ENCODE data around the gene C1D. TPM values are rescaled to one million over a fixed set of nuclear protein-coding genes. Genes with fewer than 3 reads are reported as not detected.

The C1D gene
- total and polyA plus RNA-seq, 2 donors from 2014 or later, result 23.0 to 34.2 TPM

- Histone ChIP-seq H3K27me3 (ENCODE audit: control insufficient read depth, insufficient read depth, low read length) (no peaks in the 10 kb centered on the region), H3K27ac (ENCODE audit: low read depth in 2 of 2, low read length in 2 of 2) (no peak overlapping the region), H3K4me3 (ENCODE audit: low read length in 3 of 3) (no peak overlapping the region), H3K9me3 (ENCODE audit: control insufficient read depth in 2 of 3, insufficient read depth in 1 of 3, low read length in 3 of 3) (no peaks in the 10 kb centered on the region), H3K36me3 (ENCODE audit: control insufficient read depth in 2 of 3, insufficient read depth in 3 of 3, low read length in 3 of 3) (no peaks in the 10 kb centered on the region), H3K4me1 (ENCODE audit: control insufficient read depth in 2 of 3, insufficient read depth in 2 of 3, low read depth in 1 of 3, low read length in 3 of 3) (no peaks in the 10 kb centered on the region), H3K9ac (ENCODE audit: low read length in 3 of 3) (no peak overlapping the region)
- FAIRE-seq (no peak), DNase-seq (peak in 2 of 5 donors; percentile 25 to 47)
- TF ChIP-seq CTCF (IDR thresholded peaks at IDR 0.05; ENCODE audit: borderline replicate concordance, extremely low read depth, insufficient read depth), result no peak
- intact Hi-C loops (cut with DNase I), result no loop called here
These were observed 28.7 kb upstream of the C1D start for GRCh38 chr2:68091439-68092034.

DNA sequence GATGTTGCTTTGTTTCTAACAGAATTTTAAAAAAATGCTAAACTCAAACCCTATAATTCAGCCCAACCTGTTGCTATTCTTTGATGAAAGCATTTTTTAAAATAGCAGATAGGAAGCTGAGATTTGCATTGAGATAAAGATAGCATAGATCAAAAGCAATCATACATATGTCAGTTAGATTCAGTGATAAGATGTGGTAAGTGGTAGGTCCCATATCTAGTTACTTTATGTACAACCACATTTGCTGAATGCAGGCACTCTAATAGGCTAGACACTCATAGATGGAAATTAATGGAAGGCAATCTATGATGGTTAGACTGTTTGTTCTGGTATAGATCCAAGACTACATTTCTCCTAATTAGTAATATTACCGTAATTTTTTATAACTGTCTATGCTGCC lies 27.2 kb upstream of the C1D start:
- Histone ChIP-seq H3K4me3 (ENCODE audit: low read length in 3 of 3) (no peak overlapping the region), H3K36me3 (ENCODE audit: control insufficient read depth in 2 of 3, insufficient read depth in 3 of 3, low read length in 3 of 3) (no peaks in the 10 kb centered on the region), H3K27ac (ENCODE audit: low read depth in 2 of 2, low read length in 2 of 2) (no peak overlapping the region), H3K9ac (ENCODE audit: low read length in 3 of 3) (no peak overlapping the region), H3K9me3 (ENCODE audit: control insufficient read depth in 2 of 3, insufficient read depth in 1 of 3, low read length in 3 of 3) (no peaks in the 10 kb centered on the region), H3K27me3 (ENCODE audit: control insufficient read depth, insufficient read depth, low read length) (no peaks in the 10 kb centered on the region), H3K4me1 (ENCODE audit: control insufficient read depth in 2 of 3, insufficient read depth in 2 of 3, low read depth in 1 of 3, low read length in 3 of 3) (no peaks in the 10 kb centered on the region)
- no peak for FAIRE-seq
- DNase-seq, result no peak
- TF ChIP-seq CTCF (IDR thresholded peaks at IDR 0.05; ENCODE audit: borderline replicate concordance, extremely low read depth, insufficient read depth), result no peak
- intact Hi-C loops (cut with DNase I), result no loop called here

DNA sequence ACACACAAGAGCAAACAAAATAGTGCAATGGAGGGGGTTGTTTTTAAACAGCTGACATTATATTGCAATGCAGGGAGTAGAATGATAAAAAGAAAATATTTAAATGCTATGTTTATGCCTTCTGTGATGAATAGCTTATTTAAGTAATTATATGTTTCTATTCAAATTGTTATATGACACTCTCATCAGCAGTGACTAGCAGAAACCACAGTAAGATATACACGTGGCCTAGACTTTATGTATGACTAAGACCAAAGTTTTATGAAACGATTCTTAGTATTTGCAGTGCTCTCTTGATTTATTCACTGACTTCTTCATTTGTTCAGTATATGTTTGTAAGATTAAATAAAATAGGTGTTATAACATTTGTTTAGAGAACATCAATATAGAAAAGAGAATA lies 26.1 kb upstream of the C1D start:
- TF ChIP-seq CTCF (IDR thresholded peaks at IDR 0.05; ENCODE audit: borderline replicate concordance, extremely low read depth, insufficient read depth), result no peak
- FAIRE-seq (no peak), DNase-seq (no peak)
- H3K9me3 ChIP-seq (ENCODE audit: control insufficient read depth in 2 of 3, insufficient read depth in 1 of 3, low read length in 3 of 3), result no peaks in the 10 kb centered on the region
- H3K27ac ChIP-seq (ENCODE audit: low read depth in 2 of 2, low read length in 2 of 2), result no peak overlapping the region
- no peak overlapping the region for H3K9ac ChIP-seq (ENCODE audit: low read length in 3 of 3)
- no peaks in the 10 kb centered on the region for H3K27me3 ChIP-seq (ENCODE audit: control insufficient read depth, insufficient read depth, low read length)
- H3K36me3 ChIP-seq (ENCODE audit: control insufficient read depth in 2 of 3, insufficient read depth in 3 of 3, low read length in 3 of 3), result no peaks in the 10 kb centered on the region
- H3K4me3 ChIP-seq (ENCODE audit: low read length in 3 of 3), result no peak overlapping the region
- intact Hi-C loops (cut with DNase I), result no loop called here
- H3K4me1 ChIP-seq (ENCODE audit: control insufficient read depth in 2 of 3, insufficient read depth in 2 of 3, low read depth in 1 of 3, low read length in 3 of 3), result no peaks in the 10 kb centered on the region

GRCh38 chr2:68086166-68086565 lies 23.4 kb upstream of the C1D start:
- no peak for DNase-seq
- H3K27me3 ChIP-seq (ENCODE audit: control insufficient read depth, insufficient read depth, low read length), result no peaks in the 10 kb centered on the region
- no peaks in the 10 kb centered on the region for H3K4me1 ChIP-seq (ENCODE audit: control insufficient read depth in 2 of 3, insufficient read depth in 2 of 3, low read depth in 1 of 3, low read length in 3 of 3)
- FAIRE-seq, result no peak
- no peak overlapping the region for H3K9ac ChIP-seq (ENCODE audit: low read length in 3 of 3)
- TF ChIP-seq CTCF (IDR thresholded peaks at IDR 0.05; ENCODE audit: borderline replicate concordance, extremely low read depth, insufficient read depth), result no peak
- no peak overlapping the region for H3K4me3 ChIP-seq (ENCODE audit: low read length in 3 of 3)
- H3K9me3 ChIP-seq (ENCODE audit: control insufficient read depth in 2 of 3, insufficient read depth in 1 of 3, low read length in 3 of 3), result no peaks in the 10 kb centered on the region
- H3K27ac ChIP-seq (ENCODE audit: low read depth in 2 of 2, low read length in 2 of 2), result no peak overlapping the region
- no peaks in the 10 kb centered on the region for H3K36me3 ChIP-seq (ENCODE audit: control insufficient read depth in 2 of 3, insufficient read depth in 3 of 3, low read length in 3 of 3)
- intact Hi-C loops (cut with DNase I), result no loop called here
